RKO (cell line): ENCODE data around the gene P2RY1.
A peak's percentile ranks its signal among the peaks of the same experiment; 100 is the strongest.
"Not testable (repeated sequence)": the region's sequence is repeated elsewhere in the genome, so short reads cannot be mapped to it uniquely, and the experiment has no call there.

ENCODE experiments used
- DNase-seq: peaks from one replicate; pipeline ENCODE4 v3.0.0-alpha.2; 2016; ENCODE audit warnings: low spot score

Gene P2RY1

DNA sequence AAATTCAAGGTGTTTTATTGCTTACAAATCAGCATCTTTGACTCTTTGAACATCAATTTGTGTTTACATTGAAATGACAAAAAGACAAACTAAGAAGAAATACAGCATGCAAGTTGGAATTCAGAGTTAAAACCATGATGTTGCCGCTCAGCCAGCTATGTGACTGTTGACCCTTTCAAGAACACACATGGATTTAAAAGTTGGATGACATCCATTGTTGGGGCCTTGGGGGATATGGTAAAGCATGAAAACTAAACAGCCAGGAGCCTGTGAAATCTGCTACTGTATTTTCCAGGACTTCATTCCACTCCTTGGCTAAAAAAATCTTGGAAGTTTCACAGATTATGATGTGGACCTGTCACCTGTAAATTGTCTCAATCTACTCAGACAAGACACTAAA is 4.6 kb downstream of the P2RY1 start:
- no peak for DNase-seq

DNA sequence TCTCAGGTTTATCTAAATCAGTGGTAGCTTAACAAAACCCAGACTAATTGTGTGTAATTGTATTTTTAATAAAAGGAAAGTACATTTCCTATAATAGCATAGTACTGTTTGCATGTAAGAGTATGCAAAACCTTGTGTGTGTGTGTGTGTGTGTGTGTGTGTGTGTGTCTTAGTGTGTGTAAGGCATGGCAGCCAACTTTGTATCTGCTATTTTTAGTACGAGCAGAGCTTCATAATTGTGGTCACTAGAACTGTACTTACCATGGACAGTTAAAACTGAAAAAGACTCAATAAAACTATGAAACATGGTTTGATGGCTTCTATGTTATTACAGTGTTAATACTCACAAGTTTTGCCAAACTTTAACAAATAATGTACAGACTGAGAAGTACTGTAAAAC is 6.2 kb downstream of the P2RY1 start:
- DNase-seq = no peak

DNA sequence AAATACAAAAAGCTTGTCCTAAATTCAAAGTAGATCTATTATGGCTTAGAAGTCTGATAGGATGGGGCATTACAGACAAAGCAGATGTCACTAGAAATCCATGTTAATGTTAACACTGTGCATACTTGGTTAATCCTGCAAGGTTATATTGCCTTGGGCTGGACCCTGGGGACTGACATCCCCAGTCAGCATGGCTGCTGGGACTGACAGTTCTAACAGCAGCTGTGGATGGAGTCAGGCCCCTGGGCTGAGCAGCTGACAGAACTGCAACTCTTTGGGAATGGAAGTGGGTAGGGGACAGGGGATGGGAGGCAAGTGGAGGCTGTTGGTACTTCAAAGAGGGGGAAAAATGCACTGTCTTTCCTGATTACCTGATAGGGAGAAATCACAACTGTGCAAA is 7.5 kb downstream of the P2RY1 start:
- no peak for DNase-seq

DNA sequence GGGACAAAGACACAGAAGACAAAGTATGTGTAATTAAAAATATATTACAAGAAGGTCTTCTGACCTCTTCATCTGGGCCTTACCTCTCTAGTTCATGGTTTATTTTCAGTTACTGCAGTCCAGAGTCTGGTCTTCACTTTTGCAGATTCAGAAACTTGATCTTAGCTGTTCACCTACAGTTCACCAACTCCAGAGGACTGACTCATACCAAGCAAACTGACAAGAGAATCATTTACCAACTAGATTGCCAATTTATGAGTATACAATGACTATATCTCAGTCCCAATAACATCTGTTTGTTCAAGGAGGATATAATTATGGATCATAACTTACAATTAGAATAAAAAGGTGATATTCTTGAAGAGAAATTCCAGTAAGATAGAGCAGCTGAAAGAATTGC is 9.0 kb downstream of the P2RY1 start:
- no peak for DNase-seq

DNA sequence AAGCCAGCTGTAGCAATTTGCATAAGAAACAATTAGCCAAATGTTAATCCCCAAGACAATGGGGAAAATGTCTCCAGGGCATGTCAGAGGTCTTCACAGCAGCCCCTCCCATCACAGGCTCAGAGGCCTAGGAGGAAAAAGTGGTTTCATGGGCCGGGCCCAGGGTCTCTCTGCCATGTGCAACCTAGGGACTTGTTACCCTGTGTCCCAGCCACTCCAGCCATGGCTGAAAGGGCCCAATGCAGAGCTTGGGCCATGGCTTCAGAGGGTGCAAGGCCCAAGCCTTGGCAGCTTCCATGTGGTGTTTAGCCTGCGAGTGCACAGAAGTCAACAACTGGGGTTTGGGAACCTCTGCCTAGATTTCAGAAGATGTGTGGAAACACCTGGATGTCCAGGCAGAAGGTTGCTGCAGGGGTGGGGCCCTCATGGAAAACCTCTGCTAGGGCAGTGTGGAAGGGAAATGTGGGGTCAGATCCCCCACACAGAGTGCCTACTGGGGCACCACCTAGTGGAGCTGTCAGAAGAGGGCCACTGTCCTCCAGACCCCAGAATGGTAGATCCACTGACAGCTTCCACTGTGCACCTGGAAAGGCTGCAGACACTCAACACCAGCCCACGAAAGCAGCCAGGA is 11.8 kb downstream of the P2RY1 start:
- DNase-seq = not testable (repeated sequence)

DNA sequence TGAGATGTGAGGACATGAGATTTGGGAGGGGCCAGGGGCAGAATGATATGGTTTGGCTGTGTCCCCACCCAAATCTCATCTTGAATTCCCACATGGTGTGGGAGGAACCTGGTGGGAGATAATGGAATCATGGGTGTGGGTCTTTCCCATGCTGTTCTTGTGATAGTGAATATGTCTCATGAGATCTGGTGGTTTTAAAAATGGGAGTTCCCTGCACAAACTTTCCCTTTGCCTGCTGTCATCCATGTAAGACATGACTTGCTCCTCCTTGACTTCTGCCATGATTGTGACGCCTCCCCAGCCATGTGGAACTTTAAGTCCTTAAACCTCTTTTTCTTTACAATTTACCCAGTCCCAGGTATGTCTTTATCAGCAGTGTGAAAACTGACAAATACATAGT is 12.7 kb downstream of the P2RY1 start:
- DNase-seq = not testable (repeated sequence)

DNA sequence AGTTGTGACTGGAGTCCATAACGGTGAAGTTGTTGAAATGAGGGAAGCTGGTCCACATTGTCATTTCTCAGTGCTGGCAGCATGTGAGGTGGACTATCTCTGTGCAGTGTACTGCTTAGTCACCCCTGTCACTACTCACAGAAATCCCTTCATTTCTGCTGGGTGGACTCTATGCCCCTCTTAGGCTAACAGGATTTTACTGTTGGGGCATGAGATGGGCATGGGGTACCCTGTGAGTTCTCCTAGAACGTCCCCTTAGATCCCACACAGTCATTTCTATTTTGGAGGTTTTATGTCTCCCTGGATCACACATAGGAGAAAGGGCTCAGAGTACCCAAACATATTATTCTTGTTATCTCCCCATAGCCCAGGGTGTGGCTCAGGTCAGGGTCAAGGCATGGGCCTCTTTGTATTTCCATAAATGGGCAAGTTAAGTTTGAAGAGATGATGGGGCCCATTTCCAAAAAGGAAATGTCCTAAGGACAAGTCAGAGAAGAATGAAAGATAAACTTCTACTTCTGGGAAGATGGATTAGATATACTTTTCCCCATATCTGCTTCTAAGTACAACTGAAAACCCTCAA is 15.2 kb downstream of the P2RY1 start:
- DNase-seq = no peak

DNA sequence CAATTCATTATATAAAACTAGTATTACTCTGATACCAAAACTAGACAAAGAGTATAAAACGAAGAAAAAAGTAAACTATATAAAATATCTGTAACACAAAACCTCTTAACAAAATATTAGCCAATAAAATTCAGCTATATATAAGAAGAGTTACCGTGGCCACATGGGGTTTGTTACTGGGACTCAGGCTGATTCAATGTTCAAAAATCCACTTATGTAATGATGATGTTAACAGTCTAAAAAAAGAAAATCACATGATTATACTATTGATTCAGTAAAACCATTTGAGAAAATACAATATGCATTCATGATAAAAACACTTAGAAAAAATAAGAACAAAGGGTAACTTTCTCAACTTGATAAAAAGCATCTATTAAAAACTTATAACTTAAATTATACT is 18.3 kb downstream of the P2RY1 start:
- no peak for DNase-seq

DNA sequence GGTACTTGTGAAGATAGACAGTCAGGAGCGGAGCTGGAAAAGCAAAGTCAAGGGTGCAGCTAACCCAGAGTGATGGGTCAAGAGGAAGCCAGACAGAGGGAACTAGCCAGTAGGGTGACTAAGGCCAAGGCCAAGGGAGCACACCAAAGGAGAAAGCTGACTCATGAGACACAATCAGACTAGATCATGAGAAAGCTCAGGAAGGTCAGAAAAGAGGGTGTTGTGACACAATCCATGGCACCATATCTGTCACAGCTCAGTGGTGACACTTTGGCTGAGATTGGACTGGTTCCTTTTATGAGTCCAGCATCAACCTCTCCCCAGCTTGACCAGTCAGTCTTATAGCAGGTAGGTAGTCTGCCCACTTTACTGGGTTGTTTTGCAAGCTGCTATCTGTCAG is 22.2 kb downstream of the P2RY1 start:
- DNase-seq = peak; percentile 30

DNA sequence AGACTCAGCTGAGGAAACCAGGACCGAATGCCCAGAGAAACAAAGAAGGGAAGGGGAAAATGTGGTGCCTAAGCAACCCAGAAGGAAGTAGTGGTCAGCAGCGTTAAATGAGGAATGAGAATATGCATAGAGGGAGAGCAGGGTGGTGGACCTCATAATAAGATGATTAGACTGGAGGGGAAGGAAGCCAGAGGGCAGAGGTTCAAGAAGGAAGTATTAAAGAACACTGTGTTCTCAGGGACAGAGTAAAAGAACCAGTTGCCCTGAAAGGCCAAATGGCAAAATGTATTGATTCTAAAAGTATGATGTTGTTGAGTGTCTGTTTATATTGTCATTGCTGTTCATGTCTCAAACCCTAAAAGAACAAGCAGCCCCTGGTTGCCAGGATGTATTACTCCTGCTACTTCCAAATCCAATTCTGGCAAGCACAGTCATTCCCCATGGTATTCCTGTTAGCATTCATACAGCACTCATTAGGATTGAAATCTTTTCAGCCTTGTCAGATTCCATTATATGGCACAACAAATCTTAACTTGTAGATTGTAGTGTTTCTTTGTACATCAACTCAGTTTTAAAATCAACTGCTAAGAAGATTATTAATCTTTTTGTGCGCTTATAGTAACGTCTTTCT is 23.4 kb downstream of the P2RY1 start:
- DNase-seq = no peak

DNA sequence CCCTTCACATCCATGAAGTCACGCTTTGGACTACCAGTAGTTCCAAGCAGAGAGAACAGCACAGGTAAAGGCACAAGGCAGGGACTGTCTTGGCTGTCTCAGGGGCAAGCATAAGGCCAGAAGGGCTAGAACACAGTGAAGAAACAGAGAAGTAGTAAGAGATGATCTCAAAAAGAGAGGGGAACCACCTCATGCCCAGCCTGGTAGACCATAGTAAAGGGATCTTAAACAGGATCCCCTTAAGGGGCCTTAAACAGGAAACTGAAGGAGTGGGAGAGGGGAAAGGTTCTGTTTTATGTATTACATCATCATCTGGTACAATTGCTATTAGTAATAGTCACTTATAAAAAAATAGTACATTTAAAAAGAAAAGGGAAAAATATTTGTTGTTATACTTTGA is 25.8 kb downstream of the P2RY1 start:
- no peak for DNase-seq

DNA sequence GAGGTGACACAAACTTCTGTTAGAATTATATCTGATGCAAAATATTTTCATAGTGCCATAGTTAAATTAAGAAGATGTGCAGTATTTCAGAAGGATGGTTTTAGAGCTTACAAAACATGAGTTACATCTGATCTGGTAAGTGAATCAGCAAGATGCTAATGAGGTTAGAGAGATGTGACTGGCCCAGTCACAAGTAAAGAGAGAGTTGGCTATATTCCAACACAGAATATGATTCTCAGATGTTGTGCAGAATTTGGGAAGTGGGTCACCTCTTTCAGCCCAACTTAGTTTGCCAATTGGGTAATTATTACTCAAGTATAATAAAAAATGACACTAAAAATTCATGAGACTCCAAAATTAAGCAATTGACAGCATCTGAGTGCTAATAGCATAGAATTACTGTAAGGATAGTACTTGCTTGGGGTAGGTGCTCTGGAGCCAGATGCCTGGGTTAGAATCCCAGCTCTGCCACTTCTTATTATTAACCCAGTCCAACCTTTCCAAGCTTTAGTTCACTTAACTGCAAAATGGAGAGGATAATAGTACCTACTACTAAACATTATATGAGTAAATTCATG is 30.8 kb downstream of the P2RY1 start:
- DNase-seq = no peak

DNA sequence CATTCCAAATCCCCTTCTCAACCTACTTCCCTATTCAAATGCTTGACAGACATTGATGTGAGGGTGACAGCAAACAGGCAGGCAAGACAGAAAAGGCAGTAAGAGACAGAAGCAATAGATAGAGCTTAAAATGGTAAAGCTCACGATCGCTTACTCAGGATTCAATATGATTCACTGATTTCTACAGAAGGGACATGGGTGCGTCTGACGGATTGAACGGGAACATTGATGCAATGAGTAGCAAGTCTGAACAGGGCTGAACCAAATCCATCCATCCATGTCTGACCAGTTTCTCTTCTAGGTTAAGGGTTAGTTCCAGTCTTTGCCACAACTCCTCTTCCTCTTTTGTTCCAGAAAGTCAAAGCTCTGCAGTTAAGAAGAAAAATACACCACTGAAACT is 35.1 kb downstream of the P2RY1 start:
- no peak for DNase-seq

DNA sequence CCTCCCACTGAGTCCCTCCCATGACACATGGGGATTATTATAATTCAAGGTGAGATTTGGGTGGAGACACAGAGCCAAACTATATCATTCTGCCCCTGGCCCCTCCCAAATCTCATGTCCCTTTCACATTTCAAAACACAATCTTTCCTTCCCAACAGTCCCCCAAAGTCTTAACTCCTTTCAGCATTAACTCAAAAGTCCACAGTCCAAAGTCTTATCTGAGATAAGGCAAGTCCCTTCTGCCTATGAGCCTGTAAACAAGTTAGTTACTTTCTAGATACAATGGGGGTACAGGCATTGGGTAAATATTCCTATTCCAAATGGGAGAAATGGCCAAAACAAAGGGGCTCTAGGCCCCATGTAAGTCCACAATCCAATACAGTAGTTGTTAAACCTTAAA is 38.4 kb downstream of the P2RY1 start:
- DNase-seq = not testable (repeated sequence)

DNA sequence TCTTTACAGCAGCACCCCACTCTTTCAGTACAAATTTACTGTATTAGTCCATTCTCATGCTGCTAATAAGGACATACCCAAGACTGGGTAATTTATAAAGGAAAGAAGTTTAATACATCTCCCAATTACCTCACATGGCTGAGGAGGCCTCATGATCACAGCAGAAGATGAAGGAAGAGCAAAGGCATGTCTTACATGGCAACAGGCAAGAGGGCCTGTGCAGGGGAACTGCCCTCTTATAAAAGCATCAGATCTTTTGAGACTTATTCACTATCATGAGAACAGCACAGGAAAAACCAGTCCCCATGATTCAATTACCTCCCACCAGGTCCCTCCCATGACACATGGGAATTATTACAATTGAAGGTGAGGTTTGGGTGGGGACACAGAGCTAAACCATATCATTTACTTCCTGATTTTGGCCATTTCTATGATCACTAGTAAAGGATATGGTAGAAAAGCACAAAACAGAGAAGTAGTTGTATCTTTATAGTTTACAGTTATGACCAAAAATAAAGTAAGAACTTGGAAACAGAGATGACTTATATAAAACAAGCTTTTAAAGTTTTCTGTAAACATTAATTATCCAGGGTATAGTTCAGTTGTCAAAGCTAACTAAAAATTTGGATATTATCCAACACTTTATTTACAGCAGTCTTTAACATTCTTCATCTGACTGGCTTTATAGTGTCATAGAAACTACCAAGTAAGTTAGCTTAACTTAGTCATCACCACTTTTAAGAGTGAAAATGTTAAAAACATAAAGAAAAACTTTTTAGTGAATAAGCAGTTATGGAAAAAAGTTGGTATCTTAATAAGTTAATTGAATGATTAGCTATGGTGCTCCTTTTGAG is 40.2 kb downstream of the P2RY1 start:
- no peak for DNase-seq

DNA sequence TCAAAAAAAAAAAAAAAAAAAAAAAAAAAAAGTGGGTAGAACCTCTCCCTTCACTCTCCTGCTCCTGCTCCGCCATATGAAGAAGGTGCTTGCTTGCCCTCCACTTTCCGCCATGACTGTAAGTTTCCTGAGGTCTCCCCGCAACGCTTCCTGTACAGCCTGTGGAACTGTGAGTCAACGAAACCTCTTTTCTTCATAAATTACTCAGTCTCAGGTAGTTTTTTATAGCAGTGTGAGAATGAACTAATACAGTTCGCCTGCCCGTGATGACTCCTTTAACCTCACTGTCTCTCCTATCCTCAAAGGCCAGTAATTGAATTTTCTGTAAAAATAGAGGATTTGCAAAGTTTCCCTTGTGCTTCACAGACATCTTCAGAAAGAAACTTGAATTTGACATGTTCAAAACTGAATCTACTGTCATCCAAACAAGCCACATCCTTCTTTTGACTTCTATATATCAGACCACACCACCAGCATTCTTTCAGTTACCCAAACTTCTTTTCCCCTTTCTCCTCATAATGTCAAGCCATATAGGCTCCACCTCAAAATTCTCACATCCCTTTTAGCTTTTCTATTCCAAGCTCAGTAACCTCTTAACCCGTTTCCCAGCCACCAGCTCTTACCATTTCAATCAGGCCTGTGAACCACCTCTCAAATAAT is 44.3 kb downstream of the P2RY1 start:
- no peak for DNase-seq

DNA sequence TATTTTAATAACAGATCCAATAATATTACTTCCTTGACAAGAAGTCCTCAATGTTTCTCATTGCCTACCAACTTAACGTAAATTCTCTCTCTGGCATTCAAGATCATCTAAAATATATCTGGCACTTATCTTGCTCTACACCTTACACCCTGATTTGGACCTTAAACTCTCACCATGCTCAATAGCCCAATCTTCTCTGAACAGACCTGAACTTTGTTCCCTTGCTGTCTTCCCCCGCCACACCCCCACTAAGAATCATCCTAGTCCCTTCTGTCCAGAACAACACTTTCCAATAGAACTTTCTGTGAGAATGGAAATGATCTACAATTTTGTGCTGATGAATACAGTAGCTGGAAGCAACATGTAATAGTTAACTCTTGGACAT is 44.9 kb downstream of the P2RY1 start:
- DNase-seq = no peak

DNA sequence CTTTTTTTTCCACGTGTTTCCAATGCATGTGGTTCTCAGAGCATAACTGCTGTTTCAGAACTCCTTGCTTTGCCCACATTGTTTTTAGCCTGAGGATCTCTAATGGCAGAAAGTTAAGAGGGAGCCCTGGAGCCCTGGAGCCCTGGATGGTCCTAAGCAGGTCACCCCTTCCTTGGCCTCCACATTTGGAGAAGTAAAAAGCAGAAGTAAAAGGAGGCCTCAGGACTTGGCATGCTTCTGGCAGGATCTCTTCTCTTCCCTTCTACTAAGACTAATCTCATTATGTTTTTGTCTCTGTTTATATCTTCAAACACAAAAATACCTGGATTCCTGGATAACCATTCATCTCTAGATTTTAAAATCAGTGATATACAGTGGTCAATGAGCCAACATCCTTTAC is 50.1 kb downstream of the P2RY1 start:
- DNase-seq = no peak
